Measurements from ENCODE around the gene RASSF5.

DNA sequence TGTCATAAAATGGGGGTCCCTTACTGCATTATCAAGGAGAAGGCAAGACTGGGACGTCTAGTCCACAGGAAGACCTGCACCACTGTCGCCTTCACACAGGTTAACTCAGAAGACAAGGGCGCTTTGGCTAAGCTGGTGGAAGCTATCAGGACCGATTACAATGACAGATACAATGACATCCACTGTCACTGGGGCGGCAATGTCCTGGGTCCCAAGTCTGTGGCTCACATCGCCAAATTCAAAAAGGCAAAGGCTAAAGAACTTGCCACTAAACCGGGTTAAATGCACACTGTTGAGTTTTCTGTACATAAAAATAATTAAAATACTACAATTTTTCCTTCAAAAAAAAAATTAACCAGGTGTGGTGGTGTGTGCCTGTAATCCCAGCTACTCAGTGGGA, 22.1 kb downstream of the RASSF5 start:
- TF ChIP-seq POLR2A (IDR thresholded peaks at IDR 0.05; ENCODE audit: low read depth) (no peak), CTCF (IDR thresholded peaks at IDR 0.05) (no peak), EP300 (IDR thresholded peaks at IDR 0.05) (no peak), POLR2AphosphoS5 (IDR thresholded peaks at IDR 0.05) (no peak)
